ENCODE data around the gene GBP3. TPM values are rescaled to one million over a fixed set of nuclear protein-coding genes. Genes with fewer than 3 reads are reported as not detected.

The GBP3 gene
- total RNA-seq, 6 donors from 2014 or later: 17.9 to 47.1 (median 28.0) TPM

GRCh38 chr1:89065079-89065868, 42.6 kb upstream of the GBP3 start, which contains the start of gene GBP1:
Gene GBP1 (minus strand): TSS chr1:89065208. CDS start chr1:89063234, 1,974 bp downstream.
- TF ChIP-seq POLR2A (IDR thresholded peaks at IDR 0.05): peak in 2 of 4 donors; percentile 22 to 61
- no peak for TF ChIP-seq CTCF (IDR thresholded peaks at IDR 0.05)
- H3K36me3 ChIP-seq: no peaks in the 10 kb centered on the region
- no peaks in the 10 kb centered on the region for H3K27me3 ChIP-seq
- H3K4me3 ChIP-seq: peak within 1 kb of the TSS; percentile 18 to 56 (median 44)
- H3K9me3 ChIP-seq: no peaks in the 10 kb centered on the region
- H3K4me1 ChIP-seq: peaks cover 22 to 39% (median 26%) of the 10 kb centered on the region in 4 donors
- DNase-seq (no peak), ATAC-seq (ENCODE audit: low FRiP score in 2 of 2) (peak; percentile 83 to 95)
- H3K27ac ChIP-seq: peak within 1 kb of the TSS; percentile 76 to 87 (median 86)
- 21 to 24% methylated on average over 4 of the region's 4 CpGs for WGBS, 2 donors

GRCh38 chr1:89064632-89065031, 42.0 kb upstream of the GBP3 start:
- no peak for DNase-seq

GRCh38 chr1:89063094-89063493, 40.4 kb upstream of the GBP3 start:
- TF ChIP-seq EP300 (IDR thresholded peaks at IDR 0.05) (no peak), POLR2A (IDR thresholded peaks at IDR 0.05) (no peak), CTCF (IDR thresholded peaks at IDR 0.05) (no peak), POLR2AphosphoS5 (IDR thresholded peaks at IDR 0.05) (no peak)
- Histone ChIP-seq H3K4me3 (peak overlapping the region in 2 of 4 donors; percentile 23 to 44), H3K4me1 (peaks cover 22 to 33% (median 27%) of the 10 kb centered on the region in 4 donors), H3K9me3 (no peaks in the 10 kb centered on the region), H3K27me3 (no peaks in the 10 kb centered on the region), H3K27ac (peak overlapping the region; percentile 27 to 87 (median 66)), H3K36me3 (peaks cover 9 to 12% (median 12%) of the 10 kb centered on the region in 4 donors)
- DNase-seq (no peak), ATAC-seq (ENCODE audit: low FRiP score in 2 of 2) (no peak)
- 79 to 82% methylated on average over 3 of the region's 3 CpGs for WGBS, 2 donors

More at GRCh38 chr1:89064632-89065031, 42.0 kb upstream of the GBP3 start:
- Histone ChIP-seq H3K4me1 (peaks cover 22 to 37% (median 27%) of the 10 kb centered on the region in 4 donors), H3K36me3 (no peaks in the 10 kb centered on the region), H3K27me3 (no peaks in the 10 kb centered on the region), H3K4me3 (peak overlapping the region; percentile 18 to 56 (median 44)), H3K27ac (peak overlapping the region; percentile 76 to 87 (median 86)), H3K9me3 (no peaks in the 10 kb centered on the region)
- WGBS, 2 donors: 3% methylated on average over 4 of the region's 4 CpGs
- ATAC-seq (ENCODE audit: low FRiP score in 2 of 2): peak; percentile 44 to 67
- TF ChIP-seq CTCF (IDR thresholded peaks at IDR 0.05): no peak
- no peak for TF ChIP-seq POLR2A (IDR thresholded peaks at IDR 0.05)
- TF ChIP-seq EP300 (IDR thresholded peaks at IDR 0.05): no peak
- TF ChIP-seq POLR2AphosphoS5 (IDR thresholded peaks at IDR 0.05): no peak

- Histone ChIP-seq H3K4me1 (peaks cover 22 to 31% (median 23%) of the 10 kb centered on the region in 4 donors), H3K9me3 (no peaks in the 10 kb centered on the region), H3K36me3 (peaks cover 17 to 39% (median 25%) of the 10 kb centered on the region in 4 donors), H3K4me3 (no peak overlapping the region), H3K27ac (no peak overlapping the region), H3K27me3 (no peaks in the 10 kb centered on the region)
- DNase-seq (no peak), ATAC-seq (ENCODE audit: low FRiP score in 2 of 2) (no peak)
- 93 to 98% methylated on average over 5 of the region's 5 CpGs for WGBS, 2 donors
- TF ChIP-seq POLR2A (IDR thresholded peaks at IDR 0.05) (no peak), POLR2AphosphoS5 (IDR thresholded peaks at IDR 0.05) (no peak), CTCF (IDR thresholded peaks at IDR 0.05) (no peak), EP300 (IDR thresholded peaks at IDR 0.05) (no peak)
Measured at GRCh38 chr1:89060091-89060490, 37.4 kb upstream of the GBP3 start.
